Left hindlimb (tissue), 1 donor: ENCODE results near the gene ENTPD2.
"Not testable (repeated sequence)": the region's sequence is repeated elsewhere in the genome, so short reads cannot be mapped to it uniquely, and the experiment has no call there.

Source experiments
- DNase-seq: peaks from one replicate; pipeline ENCODE4 v3.0.0-alpha.2; 2018

ENTPD2 gene

DNA sequence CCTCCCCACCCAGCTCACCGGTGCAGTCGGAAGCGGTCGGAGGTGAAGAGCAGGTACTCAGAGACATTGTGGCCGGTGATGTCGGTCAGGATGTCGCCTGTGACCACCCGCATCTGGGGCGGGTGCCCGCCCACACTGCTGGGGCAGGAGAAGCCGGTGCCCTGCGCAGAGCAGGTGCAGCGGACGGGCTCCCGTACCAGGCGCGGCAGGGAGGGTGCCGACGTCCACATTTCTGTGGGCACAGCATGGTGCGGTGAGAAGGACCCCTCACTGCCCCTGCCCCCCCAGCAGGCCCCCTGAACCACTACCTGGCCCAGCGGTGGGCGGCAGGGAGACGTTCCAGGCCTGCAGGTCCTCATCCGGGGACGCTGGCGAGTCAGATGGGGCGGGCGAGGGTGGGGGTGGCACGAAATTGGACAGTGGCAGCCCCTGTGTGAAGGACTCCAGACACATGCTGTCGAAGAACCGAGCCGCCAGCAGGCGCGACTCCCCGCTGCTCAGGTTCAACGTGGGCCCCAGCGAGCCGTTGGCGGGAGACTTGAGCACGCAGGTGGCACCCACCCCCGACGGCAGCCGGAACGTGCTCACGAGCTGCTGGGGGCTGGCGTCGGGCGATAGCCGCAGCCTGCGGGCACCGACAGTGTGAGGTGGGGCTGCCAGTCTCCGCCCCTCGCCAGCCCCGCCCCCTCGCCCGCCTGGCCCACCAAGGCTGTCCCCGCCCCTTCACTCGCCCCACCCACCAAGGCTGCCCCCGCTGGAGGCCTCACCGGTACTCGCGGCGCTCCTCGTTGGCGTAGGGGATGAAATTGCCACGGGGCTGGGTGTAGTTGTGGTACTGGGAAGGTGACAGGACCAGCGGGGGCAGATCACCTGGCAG, 40.9 kb downstream of the ENTPD2 start:
- no peak for DNase-seq

DNA sequence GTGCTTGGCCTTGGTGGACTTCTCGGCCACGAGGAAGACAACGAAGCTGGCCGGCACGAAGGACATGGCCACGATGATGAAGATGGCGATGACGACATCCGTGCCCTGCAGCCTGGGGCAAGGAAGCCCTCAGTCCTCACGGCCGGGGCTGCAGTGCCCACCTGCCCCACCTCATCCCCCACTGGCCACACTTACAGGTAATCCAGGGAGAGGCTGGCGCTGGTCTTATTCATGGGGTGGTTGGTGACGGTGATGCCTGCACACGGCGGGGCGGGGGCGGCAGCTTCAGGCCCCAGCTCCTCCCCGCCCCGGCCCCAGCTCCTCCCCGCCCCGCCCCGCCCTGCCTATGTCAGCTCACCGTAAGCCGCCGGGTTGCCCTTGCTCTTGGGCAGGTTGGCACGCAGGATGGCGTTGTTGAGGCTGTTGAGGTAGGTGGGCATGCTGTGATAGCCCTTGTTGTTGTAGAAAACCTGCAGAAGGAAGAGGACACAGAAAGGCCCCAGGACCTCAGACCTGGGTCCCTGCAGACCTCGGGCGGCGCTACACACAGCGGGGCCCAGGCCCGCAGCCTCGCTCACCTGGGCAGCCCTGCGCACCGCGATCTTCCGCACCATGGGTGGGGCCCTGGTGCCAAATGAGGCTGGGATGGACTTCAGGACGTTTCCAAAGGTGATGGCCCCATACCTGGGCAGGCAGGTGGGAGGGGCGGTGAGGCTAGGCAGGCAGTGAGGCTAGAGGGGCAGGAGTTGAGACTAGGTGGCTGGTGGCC, 41.8 kb downstream of the ENTPD2 start:
- DNase-seq: no peak

GRCh38 chr9:137011156-137011555, 42.7 kb downstream of the ENTPD2 start:
- DNase-seq: no peak

DNA sequence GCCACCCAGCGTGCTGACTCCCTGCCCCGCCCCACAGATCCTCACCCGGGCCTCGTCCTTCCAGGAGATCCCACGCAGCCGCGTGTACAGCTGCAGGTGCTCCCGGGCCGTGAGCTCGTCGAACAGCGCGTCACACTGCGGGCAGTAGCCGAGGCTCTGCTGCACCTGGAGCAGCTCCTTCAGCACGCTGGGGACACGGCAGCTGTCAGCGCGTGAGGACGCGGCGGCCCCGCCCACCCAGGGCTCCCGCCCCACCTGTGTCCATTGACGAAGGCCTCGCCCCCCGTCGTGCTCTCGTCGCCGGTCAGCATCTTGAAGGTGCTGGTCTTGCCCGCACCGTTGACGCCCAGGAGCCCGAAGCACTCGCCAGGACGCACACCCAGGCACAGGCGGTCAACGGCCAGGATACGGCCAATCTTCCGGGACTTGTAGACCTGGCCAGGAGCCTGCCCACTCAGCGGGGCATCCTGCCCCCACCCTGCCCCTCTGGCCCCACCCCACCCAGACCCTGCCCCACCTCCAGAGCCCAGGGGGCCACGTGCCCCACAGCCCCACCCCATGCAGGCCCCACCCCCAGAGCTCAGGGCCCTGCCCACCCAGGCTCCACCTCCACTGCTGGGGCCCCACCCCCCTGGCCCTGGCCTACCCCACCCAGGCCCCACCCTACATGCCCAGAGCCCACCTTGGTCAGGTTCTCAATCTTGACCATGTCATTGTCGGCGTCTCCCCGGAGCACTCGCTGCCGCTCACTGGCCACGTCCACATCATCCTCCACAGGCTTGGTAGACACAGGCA, 43.7 kb downstream of the ENTPD2 start:
- DNase-seq: no peak

DNA sequence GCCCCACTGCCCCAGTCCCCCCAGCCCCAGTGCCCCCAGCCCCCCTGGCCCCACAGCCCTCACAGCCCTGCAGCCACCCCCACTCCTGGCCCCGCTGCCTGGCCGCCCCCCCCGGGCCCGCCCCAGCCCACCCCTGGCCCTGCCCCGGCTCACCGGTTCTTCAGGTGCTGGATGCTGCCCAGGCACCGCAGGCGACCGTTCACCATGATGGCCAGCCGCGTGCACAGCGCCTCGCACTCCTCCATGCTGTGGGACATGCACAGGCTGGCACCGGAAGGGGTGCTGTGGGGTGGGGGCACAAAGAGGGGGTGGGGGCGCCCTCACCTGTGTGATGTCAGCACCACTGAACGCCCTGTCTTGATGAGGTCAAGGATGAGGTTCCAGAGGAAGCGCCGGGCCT, 44.6 kb downstream of the ENTPD2 start:
- no peak for DNase-seq

DNA sequence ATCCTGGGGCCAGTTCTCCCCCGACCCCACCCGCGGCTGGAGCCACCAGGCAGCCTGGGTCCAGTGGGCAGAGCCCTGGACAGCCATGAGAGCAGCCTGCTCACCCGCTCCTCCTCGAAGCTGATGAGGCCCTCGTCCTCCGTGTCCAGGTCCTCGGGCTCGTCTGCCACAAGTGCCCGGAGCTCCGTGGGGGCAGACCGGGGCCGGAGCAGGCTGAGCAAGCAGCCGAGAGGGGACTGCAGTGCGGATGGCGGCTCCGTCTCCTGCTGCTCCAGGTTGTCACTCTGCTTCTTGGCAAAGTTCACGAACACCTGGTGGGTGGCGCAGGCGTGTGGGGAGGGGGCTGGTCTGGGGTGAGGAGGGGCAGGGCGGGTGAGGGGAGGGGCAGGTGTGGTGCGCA, 45.5 kb downstream of the ENTPD2 start:
- DNase-seq: no peak

- no peak for DNase-seq
Observed at GRCh38 chr9:137007816-137008270, 46.0 kb downstream of the ENTPD2 start.

GRCh38 chr9:137007108-137007815, 46.6 kb downstream of the ENTPD2 start:
- no peak for DNase-seq

GRCh38 chr9:137006116-137007003, 47.5 kb downstream of the ENTPD2 start:
- DNase-seq: no peak

DNA sequence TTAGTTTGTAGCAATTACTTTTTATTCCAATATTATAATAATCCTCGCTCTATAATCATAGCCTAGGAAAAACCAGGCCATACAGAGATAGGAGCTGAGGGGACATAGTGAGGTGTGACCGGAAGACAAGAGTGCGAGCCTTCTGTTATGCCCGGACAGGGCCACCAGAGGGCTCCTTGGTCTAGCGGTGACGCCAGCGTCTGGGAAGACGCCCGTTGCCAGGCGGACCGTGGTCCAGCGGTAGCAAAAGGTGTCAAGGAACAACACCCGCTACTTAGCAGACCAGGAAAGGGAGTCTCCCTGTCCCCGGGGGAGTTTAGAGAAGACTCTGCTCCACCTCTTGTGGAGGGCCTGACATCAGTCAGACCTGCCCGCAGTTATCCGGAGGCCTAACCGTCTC, 49.6 kb downstream of the ENTPD2 start:
- DNase-seq: not testable (repeated sequence)

DNA sequence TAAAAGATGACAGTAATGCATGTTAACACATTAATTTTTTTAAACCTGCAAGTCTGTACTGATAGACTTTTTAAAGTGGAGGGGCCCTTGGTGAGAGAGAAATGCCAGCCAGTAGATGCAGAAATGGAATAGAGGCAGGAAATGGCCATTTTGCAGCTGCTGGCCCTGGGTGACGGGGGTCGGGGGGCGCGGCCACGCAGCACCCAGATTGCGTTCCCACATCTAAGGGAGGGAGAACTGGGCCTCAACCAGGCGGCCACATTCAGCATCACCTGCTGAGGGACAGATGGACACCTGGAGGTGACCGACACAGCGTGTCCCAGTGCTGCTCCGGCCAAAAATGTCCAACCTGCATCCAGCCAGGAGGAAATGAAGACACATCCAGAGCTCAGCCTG, 51.2 kb downstream of the ENTPD2 start:
- DNase-seq: no peak

- DNase-seq: no peak
Observed at GRCh38 chr9:137001857-137002645, 51.8 kb downstream of the ENTPD2 start.

DNA sequence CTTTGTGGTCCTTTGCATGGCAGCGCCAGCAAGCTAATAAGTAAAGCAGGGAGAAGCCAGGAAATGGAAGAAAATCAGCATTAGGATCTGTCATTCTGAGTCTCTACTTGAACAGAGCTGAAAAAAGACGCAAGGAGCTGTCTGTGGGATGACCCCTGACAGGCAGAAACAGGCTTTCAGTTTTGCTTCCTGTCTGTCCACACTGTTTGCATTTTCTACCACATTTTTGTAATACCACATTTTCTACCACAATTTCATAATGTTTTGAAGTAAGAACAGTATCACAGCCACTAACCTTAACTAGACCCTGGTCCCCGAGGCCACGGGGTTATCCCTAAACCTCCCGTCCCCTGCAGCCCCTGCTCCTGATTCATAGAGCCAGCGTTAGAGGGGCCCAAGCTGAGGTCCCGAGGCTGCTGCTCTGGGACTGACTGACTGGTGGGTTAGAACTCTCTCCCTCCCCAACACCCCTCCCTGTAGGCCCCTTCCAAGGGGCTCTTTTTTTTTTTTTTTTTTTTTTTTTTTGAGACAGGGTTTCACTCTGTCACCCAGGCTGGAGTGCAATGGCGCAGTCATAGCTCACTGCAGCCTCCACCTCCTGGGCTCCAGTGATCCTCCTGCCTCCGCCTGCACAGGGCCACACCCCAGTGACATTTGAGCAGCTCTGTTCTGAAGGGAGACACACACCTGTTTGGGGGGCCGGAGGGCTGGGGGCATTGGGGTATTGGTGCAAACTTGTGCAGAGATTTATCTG, 53.5 kb downstream of the ENTPD2 start:
- no peak for DNase-seq
